Liver (tissue), 9 donors: ENCODE results near the gene ARMH3. TPM values are rescaled to one million over a fixed set of nuclear protein-coding genes. Genes with fewer than 3 reads are reported as not detected.

Experiments
- DNase-seq: peaks from one replicate; pipeline ENCODE4 v3.0.0-alpha.2; 2017; ENCODE audit warnings: low spot score
- H3K27ac ChIP-seq, 2 donors: one replicate each; pipeline ENCODE4 v1.7.0; 2013; ENCODE audit warnings: inconsistent platforms in 2 of 2, low read length in 2 of 2, control low read depth in 1 of 2, low read depth in 1 of 2, mild to moderate bottlenecking in 1 of 2
- H3K27me3 ChIP-seq, 4 donors: one replicate each; pipeline versions ENCODE4 v1.6.1 to v1.7.0; 2013; ENCODE audit warnings: low read length in 3 of 4, inconsistent platforms in 1 of 4, mild to moderate bottlenecking in 1 of 4, moderate library complexity in 1 of 4; ENCODE audit not compliant: control insufficient read depth in 4 of 4, insufficient read depth in 4 of 4
- H3K36me3 ChIP-seq, 4 donors: one replicate each; pipeline versions ENCODE4 v1.6.1 to v1.7.0; 2013; ENCODE audit warnings: low read length in 3 of 4, mild to moderate bottlenecking in 3 of 4, low read depth in 1 of 4, moderate library complexity in 1 of 4; ENCODE audit not compliant: control insufficient read depth in 4 of 4, insufficient read depth in 3 of 4
- H3K4me1 ChIP-seq, 4 donors: one replicate each; pipeline versions ENCODE4 v1.6.1 to v1.7.0; 2013; ENCODE audit warnings: low read length in 3 of 4, mild to moderate bottlenecking in 3 of 4, moderate library complexity in 1 of 4; ENCODE audit not compliant: control insufficient read depth in 4 of 4, insufficient read depth in 4 of 4
- H3K4me3 ChIP-seq, 3 donors: one replicate each; pipeline versions ENCODE4 v1.6.1 to v1.7.0; 2013; ENCODE audit warnings: low read length in 3 of 3, control low read depth in 1 of 3, low read depth in 1 of 3, mild to moderate bottlenecking in 1 of 3
- H3K9ac ChIP-seq, 2 donors: one replicate each; pipeline ENCODE4 v1.7.0; 2013; ENCODE audit warnings: low read length in 2 of 2, mild to moderate bottlenecking in 2 of 2, moderate library complexity in 2 of 2, control low read depth in 1 of 2, low read depth in 1 of 2
- H3K9me3 ChIP-seq, 4 donors: one replicate each; pipeline versions ENCODE4 v1.6.1 to v1.7.0; 2013; ENCODE audit warnings: low read length in 3 of 4; ENCODE audit not compliant: control insufficient read depth in 4 of 4
- CTCF ChIP-seq: fragments of 150-350 bp; IDR thresholded peaks from 2 replicates; pipeline ENCODE4 v1.5.1; 2017; ENCODE audit warnings: improper control_type of control experiment, low read depth, low read length; ENCODE audit not compliant: missing input control
- EGR1 ChIP-seq, 2 donors: IDR thresholded peaks; 2 replicates each; pipeline ENCODE4 v1.6.1; 2016 to 2018; ENCODE audit warnings: antibody characterized with exemption in 2 of 2, low read depth in 2 of 2
- FOXA1 ChIP-seq: IDR thresholded peaks from 2 replicates; pipeline ENCODE4 v1.6.1; 2016; ENCODE audit warnings: antibody characterized with exemption
- GABPA ChIP-seq, 2 donors: IDR thresholded peaks in 1 of 2; conservative IDR thresholded peaks in 1 of 2; 2 replicates each; pipeline ENCODE4 v1.6.1; 2016; ENCODE audit warnings: antibody characterized with exemption in 2 of 2, mild to moderate bottlenecking in 1 of 2, moderate library complexity in 1 of 2
- HNF4G ChIP-seq: IDR thresholded peaks from 2 replicates; pipeline ENCODE4 v1.6.1; 2016; ENCODE audit warnings: antibody characterized with exemption
- JUND ChIP-seq, 2 donors: IDR thresholded peaks; 2 replicates each; pipeline ENCODE4 v1.6.1; 2016; ENCODE audit warnings: antibody characterized with exemption in 2 of 2
- NR2F2 ChIP-seq: IDR thresholded peaks from 2 replicates; pipeline ENCODE4 v1.6.1; 2016; ENCODE audit warnings: antibody characterized with exemption
- RAD21 ChIP-seq, 2 donors: IDR thresholded peaks; 2 replicates each; pipeline ENCODE4 v1.6.1; 2016; ENCODE audit warnings: antibody characterized with exemption in 2 of 2, mild to moderate bottlenecking in 2 of 2
- RXRA ChIP-seq, 2 donors: IDR thresholded peaks; 2 replicates each; pipeline ENCODE4 v1.6.1; 2017 to 2018; ENCODE audit warnings: antibody characterized with exemption in 2 of 2, mild to moderate bottlenecking in 1 of 2
- SP1 ChIP-seq: IDR thresholded peaks from 2 replicates; pipeline ENCODE4 v1.6.1; 2018; ENCODE audit warnings: antibody characterized with exemption, mild to moderate bottlenecking
- YY1 ChIP-seq: IDR thresholded peaks from 2 replicates; pipeline ENCODE4 v1.6.1; 2016; ENCODE audit warnings: antibody characterized with exemption, mild to moderate bottlenecking
- WGBS: extraction: QIAGEN DNeasy Blood & Tissue Kit; methylation state at CpG from one replicate; pipeline ENCODE4 v1.1.7; 2013; 5-methylcytosine and 5-hydroxymethylcytosine counted together
- polyA plus RNA-seq, 2 donors: library from polyadenylated mRNA; stranded (reverse) in 1 of 2; unstranded in 1 of 2; fragments of 200-250 nt in 1 of 2; fragments of >200 nt in 1 of 2; fragmentation: Nextera tagmentation in 1 of 2; extraction: Ambion mirVana in 1 of 2; gene quantifications; one replicate each; pipeline versions ENCODE4 v1.2.1 to v1.2.3, GENCODE V29; 2013 to 2015
- total RNA-seq, 2 donors: library from RNA; depleted of rRNA; stranded (reverse); fragments of >200 nt; gene quantifications; one replicate each; pipeline ENCODE4 v1.2.3, GENCODE V29; 2014
- donor health status: healthy.
- donor health status: healthy.
- donor health status: healthy.
- donor health status: healthy.
- donor health status: healthy.

The ARMH3 gene
- total and polyA plus RNA-seq, 4 donors = 5.3 to 14.9 (median 9.2) TPM

GRCh38 chr10:101940916-101941315 lies 115.1 kb downstream of the ARMH3 start:
- H3K36me3 ChIP-seq = peaks cover 0 to 9% (median 4%) of the 10 kb centered on the region in 4 donors
- no peaks in the 10 kb centered on the region for H3K4me1 ChIP-seq
- no peaks in the 10 kb centered on the region for H3K9me3 ChIP-seq
- TF ChIP-seq HNF4G (no peak), NR2F2 (no peak), CTCF (no peak), RXRA (IDR thresholded peaks at IDR 0.05) (no peak), GABPA (IDR thresholded peaks at IDR 0.05 in 1 of 2, conservative IDR thresholded peaks at IDR 0.05 in 1 of 2) (no peak), JUND (IDR thresholded peaks at IDR 0.05) (no peak), SP1 (no peak), FOXA1 (no peak), EGR1 (IDR thresholded peaks at IDR 0.05; ENCODE audit: low read depth in 2 of 2) (no peak), YY1 (no peak)
- no peak overlapping the region for H3K4me3 ChIP-seq
- no peak overlapping the region for H3K9ac ChIP-seq
- no peaks in the 10 kb centered on the region for H3K27me3 ChIP-seq
- 96% methylated on average over 1 of the region's 1 CpG for WGBS
- no peak for DNase-seq
- no peak overlapping the region for H3K27ac ChIP-seq

- WGBS = 83% methylated on average over 3 of the region's 3 CpGs
- Histone ChIP-seq H3K4me3 (no peak overlapping the region), H3K9ac (no peak overlapping the region), H3K9me3 (no peaks in the 10 kb centered on the region), H3K27ac (no peak overlapping the region), H3K36me3 (peaks cover 0 to 9% (median 4%) of the 10 kb centered on the region in 4 donors), H3K27me3 (no peaks in the 10 kb centered on the region), H3K4me1 (no peaks in the 10 kb centered on the region)
- TF ChIP-seq RAD21 (IDR thresholded peaks at IDR 0.05) = no peak
- TF ChIP-seq SP1 = no peak
- TF ChIP-seq EGR1 (IDR thresholded peaks at IDR 0.05; ENCODE audit: low read depth in 2 of 2) = no peak
- no peak for TF ChIP-seq JUND (IDR thresholded peaks at IDR 0.05)
- no peak for DNase-seq
Observed at GRCh38 chr10:101939729-101940128, 116.2 kb downstream of the ARMH3 start.

- no peaks in the 10 kb centered on the region for H3K27me3 ChIP-seq
- no peak overlapping the region for H3K27ac ChIP-seq
- H3K4me3 ChIP-seq = no peak overlapping the region
- no peak overlapping the region for H3K9ac ChIP-seq
- no peak for DNase-seq
- peaks cover 0 to 9% (median 4%) of the 10 kb centered on the region in 4 donors for H3K36me3 ChIP-seq
- 83% methylated on average over 3 of the region's 3 CpGs for WGBS
- no peaks in the 10 kb centered on the region for H3K9me3 ChIP-seq
- no peaks in the 10 kb centered on the region for H3K4me1 ChIP-seq
- peak in 1 of 2 donors; percentile 30 for TF ChIP-seq JUND (IDR thresholded peaks at IDR 0.05)
- TF ChIP-seq RAD21 (IDR thresholded peaks at IDR 0.05) = no peak
- no peak for TF ChIP-seq RXRA (IDR thresholded peaks at IDR 0.05)
Observed at GRCh38 chr10:101939008-101939648, 116.8 kb downstream of the ARMH3 start.
